GM19099 (cell line): Measurements from ENCODE around the gene ISLR.

Experiments used
- POLR2A ChIP-seq: IDR thresholded peaks from 3 replicates; pipeline ENCODE4 v1.6.1; 2011; ENCODE audit warnings: low read depth; ENCODE audit not compliant: insufficient read length; ENCODE audit errors: extremely low read depth

ISLR gene

DNA sequence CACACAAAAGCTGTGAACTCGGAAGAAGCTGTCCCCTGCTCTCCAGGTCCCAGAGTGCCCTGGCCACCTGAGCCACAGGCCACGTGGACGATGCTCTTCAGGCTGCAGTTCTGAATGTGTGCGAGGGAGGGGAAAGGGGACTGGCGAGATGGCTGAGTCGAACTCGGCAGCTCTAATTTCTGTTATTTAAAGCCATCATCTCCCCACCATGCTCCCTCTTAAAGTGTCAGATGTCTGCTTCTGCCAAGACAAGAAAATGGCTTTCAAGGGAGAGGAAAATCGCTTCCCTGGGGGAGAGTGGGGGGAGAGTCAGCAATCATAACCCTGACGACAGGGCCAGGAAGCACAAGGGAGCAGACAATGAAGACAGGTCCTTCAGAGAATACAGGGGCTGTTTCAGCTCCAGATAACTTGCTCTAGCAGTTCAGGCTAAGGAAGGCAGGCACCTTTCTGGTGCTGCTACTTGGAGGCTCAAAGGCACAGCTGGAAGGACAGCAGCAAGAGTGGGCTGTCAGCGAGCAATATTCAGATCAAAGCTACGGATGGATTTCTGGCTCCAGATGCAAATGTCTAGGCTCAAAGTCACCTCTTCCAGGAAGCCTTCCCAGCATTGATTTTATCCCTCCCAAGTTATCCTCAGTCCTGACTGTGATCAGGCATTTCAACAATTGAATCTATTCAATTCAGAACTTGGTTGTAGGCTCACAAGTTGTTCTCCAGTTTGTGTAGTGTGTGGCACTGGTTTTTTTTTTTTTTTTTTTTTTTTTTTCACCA, 47.2 kb downstream of the ISLR start:
- TF ChIP-seq POLR2A = no peak

DNA sequence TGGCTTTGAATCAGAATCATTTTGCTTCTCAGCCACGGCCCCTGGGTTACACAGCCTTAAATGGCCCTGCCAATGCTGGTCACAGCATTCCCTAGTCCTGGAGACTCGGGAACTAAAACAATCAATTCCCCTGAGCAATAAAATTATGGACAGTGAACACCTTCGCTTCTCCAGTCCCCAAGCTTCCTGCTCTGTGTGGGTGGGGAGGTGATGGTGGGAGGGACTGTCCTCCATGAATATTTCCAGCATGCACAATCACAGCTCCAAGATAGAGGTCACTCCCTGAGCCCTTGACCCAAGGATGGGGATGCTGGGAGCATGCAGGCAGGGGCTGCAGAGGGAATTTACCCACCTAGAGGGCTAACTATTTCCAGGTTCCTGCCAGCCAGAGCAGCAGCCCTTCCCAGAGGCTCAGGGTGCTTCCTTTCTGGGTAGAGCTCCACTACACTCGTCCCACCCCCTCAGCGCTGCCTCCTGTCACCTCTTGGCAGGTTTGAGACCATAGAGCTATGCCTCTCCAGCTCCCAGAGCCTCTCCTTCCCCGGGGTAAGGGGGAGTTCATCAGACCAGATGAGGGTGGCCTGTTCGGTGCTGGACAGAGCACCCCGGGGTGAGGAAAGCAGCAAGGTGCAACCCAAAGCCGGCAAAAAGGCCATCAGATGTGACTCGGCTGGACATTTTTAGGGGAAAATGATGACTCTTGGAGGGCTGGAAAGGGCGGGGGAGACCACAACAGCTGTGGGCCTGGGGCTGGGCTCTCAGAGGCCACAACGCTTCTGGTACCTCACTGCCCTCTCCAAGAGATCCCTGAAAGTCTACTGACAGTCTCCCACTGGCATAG, 48.1 kb downstream of the ISLR start:
- TF ChIP-seq POLR2A = no peak

DNA sequence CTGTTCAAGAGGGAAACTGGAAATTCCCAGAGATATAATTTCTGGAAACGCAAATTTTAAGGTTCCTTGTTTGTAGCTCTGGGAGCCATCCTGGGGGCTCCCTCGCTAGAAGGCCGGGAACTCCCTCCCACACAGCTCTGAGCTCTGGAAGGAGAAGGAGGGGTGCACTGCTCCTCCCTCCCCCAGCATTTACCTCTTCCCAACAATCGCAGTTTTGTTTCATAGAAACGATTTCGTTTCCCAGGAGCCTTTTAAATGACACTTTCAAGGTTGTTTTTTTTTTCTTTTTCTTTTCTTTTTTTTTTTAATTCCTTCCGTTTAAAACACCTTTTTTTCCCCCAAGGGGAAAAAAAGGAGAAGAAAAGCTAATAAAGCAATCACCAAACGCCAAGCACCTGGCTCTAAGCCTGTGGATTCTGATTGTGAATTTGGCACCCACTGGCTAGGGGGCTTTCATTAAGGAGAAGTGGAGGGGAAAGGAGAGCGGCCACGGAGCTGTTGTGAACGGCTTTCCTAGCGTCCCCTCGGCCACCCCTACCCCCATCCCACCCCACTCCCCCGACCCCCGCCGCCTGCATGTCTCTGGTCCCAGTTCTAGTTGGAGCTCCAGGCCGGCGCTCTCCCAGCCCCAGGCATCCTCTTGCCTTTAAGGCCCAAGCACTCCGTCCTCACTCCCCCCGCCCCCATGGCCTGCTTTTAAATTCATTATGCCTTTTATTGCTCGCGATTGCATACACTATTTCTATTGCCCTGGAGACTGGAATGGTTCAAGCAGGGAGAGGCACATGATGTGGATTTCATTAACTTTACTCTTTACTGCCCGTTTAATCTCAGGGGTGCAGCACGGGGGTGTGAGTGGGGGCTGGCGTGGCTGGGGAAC, 49.0 kb downstream of the ISLR start:
- TF ChIP-seq POLR2A = no peak

DNA sequence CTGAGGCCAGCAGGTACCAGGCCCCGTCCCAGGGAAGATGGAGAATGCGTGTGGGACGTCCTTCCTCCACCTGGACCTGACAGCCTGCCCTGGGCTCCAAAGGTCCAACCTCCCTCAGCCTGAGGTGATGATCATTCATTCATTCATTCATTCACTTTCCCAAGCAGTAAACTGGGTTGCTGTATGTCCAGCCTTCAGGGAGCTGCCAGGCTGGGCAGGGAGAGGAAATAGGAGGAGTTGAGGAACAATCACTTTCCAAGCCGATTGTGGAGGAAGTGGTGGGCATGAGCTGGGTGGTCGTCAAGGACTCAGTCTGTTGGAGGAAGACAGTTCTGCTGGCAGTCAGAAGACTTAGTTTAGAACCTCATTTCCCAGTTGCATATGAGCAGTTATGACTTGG, 52.4 kb downstream of the ISLR start:
- no peak for TF ChIP-seq POLR2A
